IPS-18a (cell line): ENCODE results near the gene ARMCX1.

Experiments used
- H3K27ac ChIP-seq: one replicate; pipeline ENCODE4 v1.5.1; 2013; ENCODE audit warnings: low read length
- H3K27me3 ChIP-seq: one replicate; pipeline ENCODE4 v1.6.1; 2013; ENCODE audit warnings: mild to moderate bottlenecking, low read length; ENCODE audit not compliant: control insufficient read depth, insufficient read depth
- H3K36me3 ChIP-seq: one replicate; pipeline ENCODE4 v1.6.1; 2013; ENCODE audit warnings: low read depth, low read length; ENCODE audit not compliant: control insufficient read depth
- H3K4me1 ChIP-seq: one replicate; pipeline ENCODE4 v1.6.1; 2013; ENCODE audit warnings: low read depth, low read length; ENCODE audit not compliant: control insufficient read depth
- H3K4me3 ChIP-seq: one replicate; pipeline ENCODE4 v1.5.1; 2013; ENCODE audit warnings: low read length
- H3K9ac ChIP-seq: one replicate; pipeline ENCODE4 v1.6.1; 2013; ENCODE audit warnings: mild to moderate bottlenecking, low read length, moderate library complexity
- H3K9me3 ChIP-seq: one replicate; pipeline ENCODE4 v1.6.1; 2013; ENCODE audit warnings: low read depth, low read length; ENCODE audit not compliant: control insufficient read depth

ARMCX1 gene

DNA sequence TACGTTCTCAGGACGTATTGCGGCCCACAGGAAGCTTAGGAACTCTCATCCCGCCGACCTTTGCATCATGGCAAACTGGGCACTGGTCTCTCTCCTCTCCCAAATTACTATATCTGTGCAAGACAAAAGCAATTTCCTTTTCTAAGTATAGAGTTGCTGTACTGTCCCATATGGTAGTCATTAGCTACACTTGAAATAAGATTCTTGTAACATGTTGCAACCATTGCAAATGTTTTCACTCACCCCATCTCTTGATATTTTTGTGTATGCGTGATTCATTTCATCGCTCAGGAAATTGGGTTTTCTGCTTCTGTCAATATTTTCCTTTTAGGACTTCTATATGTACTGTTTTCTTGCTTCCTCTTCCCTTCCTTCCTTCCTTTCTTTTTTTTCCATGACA, 51.7 kb downstream of the ARMCX1 start:
- no peaks in the 10 kb centered on the region for H3K4me1 ChIP-seq
- H3K27me3 ChIP-seq, result no peaks in the 10 kb centered on the region
- no peaks in the 10 kb centered on the region for H3K9me3 ChIP-seq
- no peak overlapping the region for H3K4me3 ChIP-seq
- H3K9ac ChIP-seq, result no peak overlapping the region
- no peaks in the 10 kb centered on the region for H3K36me3 ChIP-seq
- H3K27ac ChIP-seq, result no peak overlapping the region
